OCI-LY1 (cell line): Measurements from ENCODE around the gene CENPE.

ENCODE experiments used
- EZH2 ChIP-seq: fragments of 200-600 bp; sonication (generic), shearing (Covaris generic); IDR thresholded peaks from 2 replicates; pipeline ENCODE4 v1.8.0; 2017; ENCODE audit warnings: borderline replicate concordance, mixed run types, mild to moderate bottlenecking, antibody characterized with exemption, low read length, moderate library complexity, mixed read lengths
- TF ChIP-seq, protein P1 (sequence below): fragments of 200-600 bp; sonication (generic), shearing (Covaris generic); IDR thresholded peaks from 2 replicates; pipeline ENCODE4 v1.5.1; 2017; ENCODE audit warnings: mild to moderate bottlenecking, antibody characterized with exemption, low read length, moderate library complexity, mixed read lengths

DNA sequence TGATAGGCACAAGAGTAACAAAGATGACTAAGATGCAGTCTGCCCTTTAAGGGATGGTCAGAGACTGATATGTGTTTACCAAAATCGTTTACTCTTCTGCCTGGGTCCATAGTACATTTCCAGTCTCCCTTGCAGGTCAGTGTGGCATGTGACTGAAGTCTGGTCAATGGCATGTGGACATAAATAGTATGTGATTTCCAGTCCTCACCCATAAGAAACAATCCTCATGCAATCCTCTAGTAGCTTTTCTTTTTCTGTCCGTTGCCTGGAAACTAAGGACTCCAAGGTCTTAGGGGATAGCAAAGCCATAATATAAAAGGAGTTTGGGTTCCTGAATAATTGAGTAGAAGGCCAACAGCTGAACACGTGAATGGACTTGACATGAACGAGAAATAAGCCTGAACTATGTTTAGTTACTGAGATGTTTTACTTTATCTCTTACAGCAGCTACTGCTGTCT is 122.7 kb downstream of the CENPE start:
- TF ChIP-seq, protein P1, sequence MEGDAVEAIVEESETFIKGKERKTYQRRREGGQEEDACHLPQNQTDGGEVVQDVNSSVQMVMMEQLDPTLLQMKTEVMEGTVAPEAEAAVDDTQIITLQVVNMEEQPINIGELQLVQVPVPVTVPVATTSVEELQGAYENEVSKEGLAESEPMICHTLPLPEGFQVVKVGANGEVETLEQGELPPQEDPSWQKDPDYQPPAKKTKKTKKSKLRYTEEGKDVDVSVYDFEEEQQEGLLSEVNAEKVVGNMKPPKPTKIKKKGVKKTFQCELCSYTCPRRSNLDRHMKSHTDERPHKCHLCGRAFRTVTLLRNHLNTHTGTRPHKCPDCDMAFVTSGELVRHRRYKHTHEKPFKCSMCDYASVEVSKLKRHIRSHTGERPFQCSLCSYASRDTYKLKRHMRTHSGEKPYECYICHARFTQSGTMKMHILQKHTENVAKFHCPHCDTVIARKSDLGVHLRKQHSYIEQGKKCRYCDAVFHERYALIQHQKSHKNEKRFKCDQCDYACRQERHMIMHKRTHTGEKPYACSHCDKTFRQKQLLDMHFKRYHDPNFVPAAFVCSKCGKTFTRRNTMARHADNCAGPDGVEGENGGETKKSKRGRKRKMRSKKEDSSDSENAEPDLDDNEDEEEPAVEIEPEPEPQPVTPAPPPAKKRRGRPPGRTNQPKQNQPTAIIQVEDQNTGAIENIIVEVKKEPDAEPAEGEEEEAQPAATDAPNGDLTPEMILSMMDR = no peak
- TF ChIP-seq EZH2 = no peak
